ENCODE measurements around the gene TP53AIP1. TPM values are rescaled to one million over a fixed set of nuclear protein-coding genes. Genes with fewer than 3 reads are reported as not detected.

The TP53AIP1 gene
- total and polyA plus RNA-seq, 2 experiments from 2014 or later = 0.17 to 0.23 TPM

- 82% methylated on average over 13 of the region's 13 CpGs for WGBS (ENCODE audit: low lambda C conversion rate, missing lambda C conversion rate)
- Histone ChIP-seq H3K4me3 (no peak overlapping the region), H3K4me1 (ENCODE audit: insufficient read depth) (no peaks in the 10 kb centered on the region), H3K9me3 (ENCODE audit: low read depth) (no peaks in the 10 kb centered on the region), H4K20me1 (ENCODE audit: insufficient read depth, poor library complexity, severe bottlenecking) (no peaks in the 10 kb centered on the region), H3K4me2 (no peak overlapping the region), H3K27me3 (no peaks in the 10 kb centered on the region), H3K9me2 (replicated peaks; ENCODE audit: insufficient read depth) (no peaks in the 10 kb centered on the region), H3K36me3 (replicated peaks; ENCODE audit: insufficient read depth, low read depth) (no peaks in the 10 kb centered on the region), H3K79me2 (no peaks in the 10 kb centered on the region), H3K27ac (no peak overlapping the region), H2AFZ (no peak overlapping the region)
- no peak for DNase-seq (ENCODE audit: low spot score)
- no peak for TF ChIP-seq EZH2 (IDR thresholded peaks at IDR 0.05; ENCODE audit: borderline replicate concordance)
- no peak for TF ChIP-seq CTCF (IDR thresholded peaks at IDR 0.05; ENCODE audit: poor library complexity)
- no peak for TF ChIP-seq EZH2phosphoT487 (IDR thresholded peaks at IDR 0.05; ENCODE audit: low read depth, severe bottlenecking, unreplicated experiment)
Observed at GRCh38 chr11:128949791-128950454, 7.3 kb upstream of the TP53AIP1 start.

DNA sequence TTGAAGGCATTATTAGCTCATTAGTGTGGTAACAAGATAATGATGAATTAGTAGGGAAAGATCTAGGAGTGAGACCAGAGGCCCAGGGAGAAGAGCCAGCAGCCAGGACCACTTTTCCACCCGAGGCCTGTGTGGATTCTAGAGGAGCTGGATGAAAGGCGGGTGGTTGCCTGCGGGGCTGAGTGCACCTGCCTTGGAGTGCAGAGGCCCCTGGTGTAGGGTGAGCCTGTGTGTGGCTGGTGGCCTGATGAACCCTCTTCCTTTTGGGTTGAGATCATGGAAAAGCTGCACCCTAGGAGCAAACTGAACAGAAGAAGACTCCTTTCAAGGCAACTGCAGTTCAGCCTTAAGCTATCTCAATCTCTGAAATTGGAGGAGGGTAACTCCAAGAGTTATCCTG lies 5.9 kb upstream of the TP53AIP1 start:
- H3K27me3 ChIP-seq = no peaks in the 10 kb centered on the region
- no peak overlapping the region for H3K4me2 ChIP-seq
- no peak for TF ChIP-seq EZH2 (IDR thresholded peaks at IDR 0.05; ENCODE audit: borderline replicate concordance)
- no peak for TF ChIP-seq EZH2phosphoT487 (IDR thresholded peaks at IDR 0.05; ENCODE audit: low read depth, severe bottlenecking, unreplicated experiment)
- no peak for TF ChIP-seq CTCF (IDR thresholded peaks at IDR 0.05; ENCODE audit: poor library complexity)
- no peak overlapping the region for H3K27ac ChIP-seq
- WGBS (ENCODE audit: low lambda C conversion rate, missing lambda C conversion rate) = 36% methylated on average over 3 of the region's 3 CpGs
- H3K4me3 ChIP-seq = no peak overlapping the region
- no peak for DNase-seq (ENCODE audit: low spot score)
- H4K20me1 ChIP-seq (ENCODE audit: insufficient read depth, poor library complexity, severe bottlenecking) = no peaks in the 10 kb centered on the region
- H3K79me2 ChIP-seq = no peaks in the 10 kb centered on the region
- no peaks in the 10 kb centered on the region for H3K9me3 ChIP-seq (ENCODE audit: low read depth)
- no peak overlapping the region for H2AFZ ChIP-seq
- H3K9me2 ChIP-seq (replicated peaks; ENCODE audit: insufficient read depth) = no peaks in the 10 kb centered on the region
- no peaks in the 10 kb centered on the region for H3K36me3 ChIP-seq (replicated peaks; ENCODE audit: insufficient read depth, low read depth)
- H3K4me1 ChIP-seq (ENCODE audit: insufficient read depth) = no peaks in the 10 kb centered on the region

GRCh38 chr11:128947773-128948172 lies 5.1 kb upstream of the TP53AIP1 start:
- Histone ChIP-seq H3K36me3 (replicated peaks; ENCODE audit: insufficient read depth, low read depth) (no peaks in the 10 kb centered on the region), H3K27me3 (no peaks in the 10 kb centered on the region), H3K4me1 (ENCODE audit: insufficient read depth) (no peaks in the 10 kb centered on the region), H3K4me2 (no peak overlapping the region), H3K79me2 (no peaks in the 10 kb centered on the region), H3K4me3 (no peak overlapping the region), H4K20me1 (ENCODE audit: insufficient read depth, poor library complexity, severe bottlenecking) (no peaks in the 10 kb centered on the region), H3K27ac (no peak overlapping the region), H2AFZ (no peak overlapping the region), H3K9me2 (replicated peaks; ENCODE audit: insufficient read depth) (no peaks in the 10 kb centered on the region), H3K9me3 (ENCODE audit: low read depth) (no peaks in the 10 kb centered on the region)
- TF ChIP-seq CTCF (IDR thresholded peaks at IDR 0.05; ENCODE audit: poor library complexity) = no peak
- TF ChIP-seq EZH2 (IDR thresholded peaks at IDR 0.05; ENCODE audit: borderline replicate concordance) = no peak
- no peak for TF ChIP-seq EZH2phosphoT487 (IDR thresholded peaks at IDR 0.05; ENCODE audit: low read depth, severe bottlenecking, unreplicated experiment)
- WGBS (ENCODE audit: low lambda C conversion rate, missing lambda C conversion rate) = 87% methylated on average over 2 of the region's 2 CpGs
- DNase-seq (ENCODE audit: low spot score) = no peak

Data from hepatocyte (in vitro differentiated cells).